Smooth muscle cell (in vitro differentiated cells): ENCODE results near the gene ITGBL1. TPM values are rescaled to one million over a fixed set of nuclear protein-coding genes. Genes with fewer than 3 reads are reported as not detected.

Source experiments
- DNase-seq: peaks from one replicate; lab custom pipeline; 2025; ENCODE audit not compliant: unreplicated experiment; lab: John Stamatoyannopoulos, UW
- H2AFZ ChIP-seq: fragments of 200-600 bp; sonication (generic); 2 replicates; pipeline ENCODE4 v1.6.0; 2016; ENCODE audit warnings: antibody characterized with exemption, low read depth, mild to moderate bottlenecking
- H3F3A ChIP-seq: fragments of 200-600 bp; sonication (generic); 2 replicates; pipeline ENCODE4 v1.6.0; 2017; ENCODE audit warnings: antibody characterized with exemption, low read depth
- H3K27ac ChIP-seq: fragments of 200-600 bp; sonication (generic); 2 replicates; pipeline ENCODE4 v1.5.1; 2016; ENCODE audit warnings: low read depth, mild to moderate bottlenecking
- H3K27me3 ChIP-seq: fragments of 200-600 bp; sonication (generic); 2 replicates; pipeline ENCODE4 v1.6.1; 2016; ENCODE audit warnings: low read depth, mild to moderate bottlenecking
- H3K36me3 ChIP-seq: fragments of 200-600 bp; sonication (generic); 2 replicates; pipeline ENCODE4 v1.5.1; 2016; ENCODE audit warnings: low read depth
- H3K4me1 ChIP-seq: fragments of 200-600 bp; sonication (generic); 2 replicates; pipeline ENCODE4 v1.5.1; 2016; ENCODE audit warnings: low read depth
- H3K4me2 ChIP-seq: fragments of 200-600 bp; sonication (generic); 2 replicates; pipeline ENCODE4 v1.6.0; 2016; ENCODE audit warnings: mild to moderate bottlenecking
- H3K4me3 ChIP-seq: fragments of 200-600 bp; sonication (generic); 2 replicates; pipeline ENCODE4 v1.5.1; 2016; ENCODE audit warnings: mild to moderate bottlenecking
- H3K79me2 ChIP-seq: fragments of 200-600 bp; sonication (generic); 2 replicates; pipeline ENCODE4 v1.6.0; 2016; ENCODE audit warnings: low read depth, mild to moderate bottlenecking
- H3K9ac ChIP-seq: fragments of 200-600 bp; sonication (generic); 2 replicates; pipeline ENCODE4 v1.6.0; 2016; ENCODE audit warnings: low read depth
- H3K9me3 ChIP-seq: fragments of 200-600 bp; sonication (generic); replicated peaks from 2 replicates; pipeline ENCODE4 v1.5.1; 2016; ENCODE audit warnings: low read depth
- H4K20me1 ChIP-seq: fragments of 200-600 bp; sonication (generic); 2 replicates; pipeline ENCODE4 v1.6.0; 2016; ENCODE audit warnings: low read depth
- whole genome bisulfite sequencing: methylation state at CpG from one replicate; pipeline ENCODE4 v1.1.7; 2016; ENCODE audit warnings: low lambda C conversion rate; 5-methylcytosine and 5-hydroxymethylcytosine counted together
- polyA plus RNA-seq: library from polyadenylated mRNA; unstranded; fragments of >200 nt; fragmentation: Nextera tagmentation; extraction: Ambion mirVana; gene quantifications from 2 replicates; pipeline ENCODE4 v1.2.1, GENCODE V29; 2016
- total RNA-seq: library from RNA; depleted of rRNA; stranded (reverse); fragments of >200 nt; gene quantifications from 2 replicates; pipeline ENCODE4 v1.2.3, GENCODE V29; 2014
- TF ChIP-seq, protein P1 (sequence below): fragments of 200-600 bp; sonication (generic); IDR thresholded peaks from 2 replicates; pipeline ENCODE4 v1.5.1; 2017; ENCODE audit warnings: borderline replicate concordance, mild to moderate bottlenecking, antibody characterized with exemption; ENCODE audit not compliant: insufficient read depth, poor library complexity, severe bottlenecking

The ITGBL1 gene
- total and polyA plus RNA-seq, 2 experiments from 2014 or later, result 0.29 TPM; not detected in 1

DNA sequence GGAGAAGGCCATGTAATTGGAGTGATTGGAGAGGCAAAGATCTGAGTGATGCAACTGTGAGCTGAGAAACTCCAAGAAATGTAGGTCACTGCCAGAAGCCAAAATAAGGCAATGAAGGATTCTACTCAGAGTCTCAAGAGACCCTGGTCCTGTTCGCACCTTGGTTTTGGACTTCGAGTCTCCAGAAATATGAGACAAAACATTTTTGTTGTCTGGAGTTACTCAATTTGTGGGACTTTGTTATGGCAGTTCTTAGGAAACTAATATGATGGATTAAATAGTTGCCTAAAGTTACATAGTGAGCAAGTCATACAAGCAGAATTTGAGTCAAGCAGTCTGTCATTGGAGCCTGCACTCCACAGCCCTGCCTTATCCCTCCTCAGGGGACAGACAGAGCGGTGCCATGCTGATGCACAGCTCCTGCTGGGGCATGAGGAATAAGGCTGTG, 104.2 kb downstream of the ITGBL1 start:
- no peaks in the 10 kb centered on the region for H3K4me1 ChIP-seq
- TF ChIP-seq, protein P1, sequence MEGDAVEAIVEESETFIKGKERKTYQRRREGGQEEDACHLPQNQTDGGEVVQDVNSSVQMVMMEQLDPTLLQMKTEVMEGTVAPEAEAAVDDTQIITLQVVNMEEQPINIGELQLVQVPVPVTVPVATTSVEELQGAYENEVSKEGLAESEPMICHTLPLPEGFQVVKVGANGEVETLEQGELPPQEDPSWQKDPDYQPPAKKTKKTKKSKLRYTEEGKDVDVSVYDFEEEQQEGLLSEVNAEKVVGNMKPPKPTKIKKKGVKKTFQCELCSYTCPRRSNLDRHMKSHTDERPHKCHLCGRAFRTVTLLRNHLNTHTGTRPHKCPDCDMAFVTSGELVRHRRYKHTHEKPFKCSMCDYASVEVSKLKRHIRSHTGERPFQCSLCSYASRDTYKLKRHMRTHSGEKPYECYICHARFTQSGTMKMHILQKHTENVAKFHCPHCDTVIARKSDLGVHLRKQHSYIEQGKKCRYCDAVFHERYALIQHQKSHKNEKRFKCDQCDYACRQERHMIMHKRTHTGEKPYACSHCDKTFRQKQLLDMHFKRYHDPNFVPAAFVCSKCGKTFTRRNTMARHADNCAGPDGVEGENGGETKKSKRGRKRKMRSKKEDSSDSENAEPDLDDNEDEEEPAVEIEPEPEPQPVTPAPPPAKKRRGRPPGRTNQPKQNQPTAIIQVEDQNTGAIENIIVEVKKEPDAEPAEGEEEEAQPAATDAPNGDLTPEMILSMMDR, result no peak
- H3K36me3 ChIP-seq, result no peaks in the 10 kb centered on the region

DNA sequence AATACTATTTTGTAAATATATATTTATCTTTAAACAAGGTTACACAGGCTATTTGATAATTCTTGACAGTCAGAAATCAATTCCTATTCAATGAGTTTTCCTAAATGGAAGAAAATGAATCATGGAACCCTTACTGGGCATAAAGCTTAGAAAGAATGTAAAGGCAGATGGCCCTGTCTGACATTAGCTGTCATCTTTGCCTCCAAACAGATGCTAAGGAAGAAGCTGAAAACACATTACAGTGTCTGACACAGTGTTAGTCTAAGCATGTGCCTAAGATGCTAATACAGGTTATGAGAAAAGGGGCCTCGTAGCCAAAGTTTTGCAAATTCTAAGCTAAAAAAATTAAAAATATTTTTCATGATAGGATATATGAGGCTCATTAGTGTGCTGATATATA, 112.8 kb downstream of the ITGBL1 start:
- no peak overlapping the region for H3K9ac ChIP-seq
- no peaks in the 10 kb centered on the region for H3F3A ChIP-seq
- WGBS, result 94% methylated on average over 1 of the region's 1 CpG
- H3K4me1 ChIP-seq, result no peaks in the 10 kb centered on the region
- TF ChIP-seq, protein P1, result no peak
- H3K27ac ChIP-seq, result no peak overlapping the region
- no peak overlapping the region for H3K4me2 ChIP-seq
- H3K27me3 ChIP-seq, result no peaks in the 10 kb centered on the region
- H3K9me3 ChIP-seq, result no peaks in the 10 kb centered on the region
- H3K4me3 ChIP-seq, result no peak overlapping the region
- H3K79me2 ChIP-seq, result no peaks in the 10 kb centered on the region
- no peak overlapping the region for H2AFZ ChIP-seq
- DNase-seq, result no peak
- no peaks in the 10 kb centered on the region for H4K20me1 ChIP-seq
- no peaks in the 10 kb centered on the region for H3K36me3 ChIP-seq

More for the DNA sequence above, 104.2 kb downstream of the ITGBL1 start:
- H3K9ac ChIP-seq, result no peak overlapping the region
- peak overlapping the region; percentile 19 for H2AFZ ChIP-seq
- H3F3A ChIP-seq, result no peaks in the 10 kb centered on the region
- no peaks in the 10 kb centered on the region for H3K9me3 ChIP-seq
- no peak for DNase-seq
- no peak overlapping the region for H3K4me3 ChIP-seq
- WGBS, result 85% methylated on average over 3 of the region's 3 CpGs
- no peaks in the 10 kb centered on the region for H3K27me3 ChIP-seq
- H3K4me2 ChIP-seq, result no peak overlapping the region
- H3K27ac ChIP-seq, result no peak overlapping the region
- no peaks in the 10 kb centered on the region for H4K20me1 ChIP-seq
- H3K79me2 ChIP-seq, result no peaks in the 10 kb centered on the region

DNA sequence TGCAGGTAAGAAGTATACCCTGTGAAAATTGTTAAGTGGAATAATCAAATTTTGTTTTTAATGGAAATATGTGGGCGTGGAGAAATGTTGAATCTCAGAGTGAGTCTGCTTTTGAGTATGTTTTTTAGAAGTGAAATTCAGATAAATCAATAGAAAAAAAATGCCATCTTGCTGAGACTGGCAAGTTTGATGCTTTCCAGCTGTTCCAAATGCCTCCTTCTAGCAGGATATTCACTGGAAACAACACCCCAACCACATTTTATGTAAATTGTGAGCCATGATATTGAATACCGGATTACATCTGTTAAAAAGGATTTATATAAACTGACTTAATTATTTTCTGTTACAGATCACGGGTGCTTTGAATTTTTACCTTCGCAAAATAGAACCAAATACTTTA, 115.4 kb downstream of the ITGBL1 start:
- Histone ChIP-seq H3K4me3 (no peak overlapping the region), H3K4me2 (no peak overlapping the region), H3F3A (no peaks in the 10 kb centered on the region), H3K9me3 (no peaks in the 10 kb centered on the region), H3K4me1 (no peaks in the 10 kb centered on the region), H3K36me3 (no peaks in the 10 kb centered on the region), H4K20me1 (no peaks in the 10 kb centered on the region), H3K9ac (no peak overlapping the region), H3K27ac (no peak overlapping the region), H3K79me2 (no peaks in the 10 kb centered on the region), H3K27me3 (no peaks in the 10 kb centered on the region), H2AFZ (no peak overlapping the region)
- DNase-seq, result no peak
- WGBS, result 88% methylated on average over 4 of the region's 4 CpGs
- TF ChIP-seq, protein P1, result no peak

DNA sequence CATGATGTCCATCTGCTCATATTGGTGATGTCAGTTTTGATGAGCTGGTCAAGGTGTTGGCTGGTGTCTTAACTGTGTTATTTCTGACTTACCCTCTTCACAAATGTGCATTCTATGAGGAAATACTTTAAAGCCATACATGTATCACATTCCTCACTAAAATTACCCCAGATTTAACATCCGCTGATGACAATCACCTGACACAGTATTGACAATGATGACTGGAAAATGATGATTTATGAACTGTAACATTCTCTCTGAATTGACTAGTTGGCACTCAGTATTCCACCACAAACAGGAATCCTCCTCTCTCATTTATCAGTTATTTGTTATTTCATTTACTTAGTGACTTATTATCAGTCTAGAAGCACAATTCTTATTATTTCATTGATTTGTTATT, 117.3 kb downstream of the ITGBL1 start:
- Histone ChIP-seq H3K4me3 (no peak overlapping the region), H2AFZ (no peak overlapping the region), H3F3A (no peaks in the 10 kb centered on the region), H3K9me3 (no peaks in the 10 kb centered on the region), H3K27ac (no peak overlapping the region), H4K20me1 (no peaks in the 10 kb centered on the region), H3K27me3 (no peaks in the 10 kb centered on the region), H3K4me1 (no peaks in the 10 kb centered on the region), H3K4me2 (no peak overlapping the region), H3K79me2 (no peaks in the 10 kb centered on the region), H3K9ac (no peak overlapping the region), H3K36me3 (no peaks in the 10 kb centered on the region)
- DNase-seq, result no peak
- 100% methylated on average over 1 of the region's 1 CpG for WGBS
- TF ChIP-seq, protein P1, result no peak
